ENCODE results near the gene MED25.

DNA sequence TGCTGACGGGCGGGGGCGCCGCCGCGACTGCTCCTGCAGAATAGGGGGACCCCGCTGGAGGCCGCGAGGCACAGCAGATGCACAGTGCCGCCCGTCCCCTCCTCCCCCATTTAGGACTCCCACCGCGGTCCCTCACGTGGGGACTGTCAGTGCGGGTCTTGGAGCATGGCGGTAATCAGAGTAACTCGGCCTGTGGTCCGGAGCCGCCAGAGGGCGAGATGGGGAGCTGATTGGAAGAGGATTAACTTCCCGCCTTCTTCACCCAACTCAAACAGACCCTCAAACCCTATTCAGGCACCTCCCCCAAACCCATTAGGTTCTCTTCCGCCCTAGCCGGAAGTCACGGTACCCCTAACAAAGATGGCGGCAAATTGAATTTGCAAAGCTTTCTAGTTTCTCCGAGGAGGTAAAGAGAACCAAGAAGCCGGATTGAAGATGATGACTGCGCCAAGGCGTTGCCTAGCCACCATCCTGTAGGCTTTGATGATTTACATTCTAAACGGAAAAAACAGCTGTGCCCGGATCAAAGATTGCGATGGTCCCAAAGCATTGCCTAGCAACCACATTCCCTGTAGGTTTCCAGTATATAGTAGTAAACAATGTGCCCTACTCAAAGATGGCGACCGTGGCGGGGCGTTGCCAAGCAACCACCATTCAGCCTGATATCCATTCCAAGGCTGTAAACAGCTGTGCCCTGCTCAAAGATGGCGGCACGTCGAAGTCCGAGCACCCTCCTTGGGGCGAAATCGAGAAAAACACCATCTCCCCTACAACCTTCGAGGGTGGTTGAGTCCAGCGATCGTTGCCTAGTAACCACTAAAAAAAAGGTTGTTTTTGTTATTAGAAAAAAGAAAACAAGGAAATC lies 4.9 kb upstream of the MED25 start, which contains the start of gene FUZ:
- TF ChIP-seq, protein P1, sequence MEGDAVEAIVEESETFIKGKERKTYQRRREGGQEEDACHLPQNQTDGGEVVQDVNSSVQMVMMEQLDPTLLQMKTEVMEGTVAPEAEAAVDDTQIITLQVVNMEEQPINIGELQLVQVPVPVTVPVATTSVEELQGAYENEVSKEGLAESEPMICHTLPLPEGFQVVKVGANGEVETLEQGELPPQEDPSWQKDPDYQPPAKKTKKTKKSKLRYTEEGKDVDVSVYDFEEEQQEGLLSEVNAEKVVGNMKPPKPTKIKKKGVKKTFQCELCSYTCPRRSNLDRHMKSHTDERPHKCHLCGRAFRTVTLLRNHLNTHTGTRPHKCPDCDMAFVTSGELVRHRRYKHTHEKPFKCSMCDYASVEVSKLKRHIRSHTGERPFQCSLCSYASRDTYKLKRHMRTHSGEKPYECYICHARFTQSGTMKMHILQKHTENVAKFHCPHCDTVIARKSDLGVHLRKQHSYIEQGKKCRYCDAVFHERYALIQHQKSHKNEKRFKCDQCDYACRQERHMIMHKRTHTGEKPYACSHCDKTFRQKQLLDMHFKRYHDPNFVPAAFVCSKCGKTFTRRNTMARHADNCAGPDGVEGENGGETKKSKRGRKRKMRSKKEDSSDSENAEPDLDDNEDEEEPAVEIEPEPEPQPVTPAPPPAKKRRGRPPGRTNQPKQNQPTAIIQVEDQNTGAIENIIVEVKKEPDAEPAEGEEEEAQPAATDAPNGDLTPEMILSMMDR (IDR thresholded peaks at IDR 0.05; ENCODE audit: insufficient read depth, low read depth, low read length) = no peak
- no peak for TF ChIP-seq EZH2 (IDR thresholded peaks at IDR 0.05; ENCODE audit: insufficient read depth, low read length)
